Fibroblast of upper back skin (primary cell): ENCODE data around the gene TARDBP.
"Not testable (repeated sequence)": the region's sequence is repeated elsewhere in the genome, so short reads cannot be mapped to it uniquely, and the experiment has no call there.

Source experiments
- DNase-seq: peaks from one replicate; pipeline ENCODE4 v3.0.0-alpha.2; 2013

TARDBP gene

GRCh38 chr1:11061652-11062365 lies 49.4 kb downstream of the TARDBP start:
- no peak for DNase-seq

DNA sequence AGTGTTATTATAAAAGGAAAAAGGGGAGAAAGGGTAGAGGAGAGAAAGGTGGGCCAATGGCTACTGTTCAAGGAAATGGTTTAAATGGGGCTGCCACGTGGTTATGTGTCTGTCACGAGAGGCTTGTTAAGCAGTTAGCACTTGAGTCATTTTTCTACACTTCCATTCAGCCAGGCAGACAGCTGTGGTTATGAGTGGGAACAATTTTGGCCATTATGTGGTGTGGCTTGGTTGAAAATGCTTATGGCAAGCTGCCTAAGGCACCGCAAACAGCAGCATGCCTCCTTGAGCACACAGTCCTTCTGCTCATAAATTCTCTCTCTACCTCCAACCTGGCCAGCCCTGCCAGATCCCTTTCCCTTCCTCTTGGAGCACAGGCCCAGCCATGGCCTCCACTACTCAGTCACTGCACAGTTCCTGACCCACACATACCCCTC lies 50.5 kb downstream of the TARDBP start:
- peak; percentile 67 for DNase-seq

- not testable (repeated sequence) for DNase-seq
Observed at GRCh38 chr1:11063937-11064537, 51.6 kb downstream of the TARDBP start.

DNA sequence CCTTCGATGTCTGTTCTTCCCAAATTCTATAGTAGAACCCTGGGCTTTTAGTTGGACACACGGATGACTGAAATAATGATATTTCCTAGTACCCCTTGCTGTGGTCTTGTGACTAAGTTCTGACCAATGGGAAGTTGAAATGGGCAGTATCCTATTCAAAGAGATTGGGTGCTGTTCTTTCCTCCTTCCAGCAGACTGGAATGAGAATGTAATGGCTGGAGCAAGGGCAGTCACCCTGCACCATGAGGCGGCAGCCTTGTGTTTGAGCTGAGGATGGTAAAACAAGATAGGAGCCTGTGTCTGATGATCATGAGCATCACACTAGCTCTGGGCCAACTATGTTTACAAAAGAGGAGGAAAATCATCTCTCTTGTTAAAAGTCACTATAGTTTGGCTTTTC lies 52.5 kb downstream of the TARDBP start:
- no peak for DNase-seq

GRCh38 chr1:11065796-11066195 lies 53.3 kb downstream of the TARDBP start:
- no peak for DNase-seq

DNA sequence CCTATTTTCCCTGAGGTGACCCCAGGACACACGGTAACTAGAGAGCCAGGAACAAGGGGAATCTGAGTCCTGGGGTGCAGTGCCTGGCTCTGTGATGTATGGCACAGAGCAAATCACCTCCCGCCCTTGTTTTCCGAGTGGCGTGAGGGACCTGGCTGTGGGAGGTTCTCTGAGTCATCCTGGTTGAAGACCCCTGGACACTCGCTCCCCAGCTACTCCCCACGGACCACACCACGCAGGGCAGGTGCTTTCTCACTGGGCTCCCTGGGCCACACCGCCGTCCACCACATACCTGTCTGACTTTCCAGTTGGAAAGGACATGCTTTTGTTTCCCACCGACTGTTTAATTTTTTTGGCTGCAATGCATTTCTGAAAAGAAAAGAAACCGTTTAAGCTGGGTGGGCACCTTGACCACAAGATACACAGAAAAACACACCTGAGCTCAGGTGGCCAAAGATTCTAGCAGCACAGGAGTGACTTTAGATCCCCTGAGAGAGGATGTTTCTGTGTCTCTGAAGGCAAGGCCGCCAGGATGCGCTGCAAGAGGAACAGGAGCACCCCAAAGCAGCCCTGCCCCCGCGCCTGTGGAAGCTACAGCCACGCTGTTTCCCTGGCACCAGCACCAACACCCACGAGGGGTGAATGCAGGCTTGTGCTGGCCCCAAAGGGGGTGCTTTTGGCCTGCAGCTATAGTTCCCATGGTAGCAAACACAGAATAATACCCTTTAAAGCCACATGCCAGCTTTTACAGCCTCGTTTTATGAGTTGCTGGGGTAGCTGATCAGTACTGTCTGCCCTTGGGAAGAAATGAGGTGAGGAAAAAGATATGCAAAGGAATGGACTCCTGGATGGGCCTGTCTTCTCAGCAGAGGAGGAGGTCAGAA lies 55.5 kb downstream of the TARDBP start:
- DNase-seq = no peak

GRCh38 chr1:11068600-11069473 lies 56.4 kb downstream of the TARDBP start:
- no peak for DNase-seq

DNA sequence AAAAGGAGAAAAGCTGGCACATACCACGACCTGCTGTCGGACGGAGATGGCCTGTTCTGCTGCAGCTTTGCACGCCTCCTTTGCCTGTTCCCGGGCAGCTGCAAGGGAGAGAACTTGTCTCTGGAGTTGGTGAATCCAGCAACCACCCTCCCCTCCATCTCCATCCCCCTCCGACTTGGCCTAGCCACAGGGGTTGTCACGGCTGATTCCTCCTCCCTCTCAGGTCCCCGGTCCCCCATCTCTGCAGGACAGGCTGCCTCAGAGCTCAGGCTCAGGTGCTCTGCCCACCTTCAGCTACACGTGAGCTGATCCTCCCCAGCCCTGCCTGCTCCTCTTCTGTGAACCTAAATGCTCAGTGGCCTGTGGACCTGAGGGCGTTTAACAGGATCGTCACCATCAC lies 58.4 kb downstream of the TARDBP start:
- no peak for DNase-seq

- no peak for DNase-seq
Observed at GRCh38 chr1:11071463-11072215, 59.2 kb downstream of the TARDBP start.

- no peak for DNase-seq
Observed at GRCh38 chr1:11072216-11072917, 59.9 kb downstream of the TARDBP start.

- DNase-seq = not testable (repeated sequence)
Observed at GRCh38 chr1:11073398-11073797, 60.9 kb downstream of the TARDBP start.
